ENCODE results near the gene FAM199X. TPM values are rescaled to one million over a fixed set of nuclear protein-coding genes. Genes with fewer than 3 reads are reported as not detected.

The FAM199X gene
- total RNA-seq, 2 donors from 2014 or later = 22.2 to 28.5 TPM

DNA sequence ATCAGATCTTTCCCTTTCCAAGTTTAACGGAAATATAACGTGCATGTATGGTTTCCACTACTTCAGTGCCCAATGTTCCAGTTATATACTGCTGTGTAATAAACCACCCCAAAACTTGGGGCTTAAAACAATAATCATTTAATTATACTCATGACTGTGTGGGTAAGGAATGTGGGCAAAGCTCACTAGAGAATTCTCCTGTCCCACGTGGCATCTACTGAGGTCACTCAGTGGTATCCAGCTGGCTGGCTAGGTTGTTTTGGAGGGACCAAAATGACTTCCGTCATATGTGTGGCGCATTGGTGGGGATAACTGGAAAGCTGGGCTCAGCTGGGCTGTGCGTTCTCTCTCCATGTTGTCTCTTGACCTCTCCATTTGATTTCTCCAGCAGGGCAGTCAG, 35.4 kb upstream of the FAM199X start:
- Histone ChIP-seq H3K27ac (no peak overlapping the region), H3K27me3 (replicated peaks; ENCODE audit: insufficient read depth) (no peaks in the 10 kb centered on the region), H3K36me3 (no peaks in the 10 kb centered on the region), H3K9me3 (no peaks in the 10 kb centered on the region), H3K4me1 (replicated peaks) (no peaks in the 10 kb centered on the region), H3K4me3 (no peak overlapping the region)
- intact Hi-C loops (cut with DNase I) = loop anchor here (10.0 kb wide), 1 partner anchor 436 kb away; no protein-coding TSS in a partner anchor
- DNase-seq (ENCODE audit: low spot score) = no peak
- WGBS = 96% methylated on average over 6 of the region's 6 CpGs
- TF ChIP-seq POLR2AphosphoS5 (IDR thresholded peaks at IDR 0.05) (no peak), POLR2A (IDR thresholded peaks at IDR 0.05) (no peak)
- TF ChIP-seq, protein P1, sequence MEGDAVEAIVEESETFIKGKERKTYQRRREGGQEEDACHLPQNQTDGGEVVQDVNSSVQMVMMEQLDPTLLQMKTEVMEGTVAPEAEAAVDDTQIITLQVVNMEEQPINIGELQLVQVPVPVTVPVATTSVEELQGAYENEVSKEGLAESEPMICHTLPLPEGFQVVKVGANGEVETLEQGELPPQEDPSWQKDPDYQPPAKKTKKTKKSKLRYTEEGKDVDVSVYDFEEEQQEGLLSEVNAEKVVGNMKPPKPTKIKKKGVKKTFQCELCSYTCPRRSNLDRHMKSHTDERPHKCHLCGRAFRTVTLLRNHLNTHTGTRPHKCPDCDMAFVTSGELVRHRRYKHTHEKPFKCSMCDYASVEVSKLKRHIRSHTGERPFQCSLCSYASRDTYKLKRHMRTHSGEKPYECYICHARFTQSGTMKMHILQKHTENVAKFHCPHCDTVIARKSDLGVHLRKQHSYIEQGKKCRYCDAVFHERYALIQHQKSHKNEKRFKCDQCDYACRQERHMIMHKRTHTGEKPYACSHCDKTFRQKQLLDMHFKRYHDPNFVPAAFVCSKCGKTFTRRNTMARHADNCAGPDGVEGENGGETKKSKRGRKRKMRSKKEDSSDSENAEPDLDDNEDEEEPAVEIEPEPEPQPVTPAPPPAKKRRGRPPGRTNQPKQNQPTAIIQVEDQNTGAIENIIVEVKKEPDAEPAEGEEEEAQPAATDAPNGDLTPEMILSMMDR (IDR thresholded peaks at IDR 0.05) = no peak

DNA sequence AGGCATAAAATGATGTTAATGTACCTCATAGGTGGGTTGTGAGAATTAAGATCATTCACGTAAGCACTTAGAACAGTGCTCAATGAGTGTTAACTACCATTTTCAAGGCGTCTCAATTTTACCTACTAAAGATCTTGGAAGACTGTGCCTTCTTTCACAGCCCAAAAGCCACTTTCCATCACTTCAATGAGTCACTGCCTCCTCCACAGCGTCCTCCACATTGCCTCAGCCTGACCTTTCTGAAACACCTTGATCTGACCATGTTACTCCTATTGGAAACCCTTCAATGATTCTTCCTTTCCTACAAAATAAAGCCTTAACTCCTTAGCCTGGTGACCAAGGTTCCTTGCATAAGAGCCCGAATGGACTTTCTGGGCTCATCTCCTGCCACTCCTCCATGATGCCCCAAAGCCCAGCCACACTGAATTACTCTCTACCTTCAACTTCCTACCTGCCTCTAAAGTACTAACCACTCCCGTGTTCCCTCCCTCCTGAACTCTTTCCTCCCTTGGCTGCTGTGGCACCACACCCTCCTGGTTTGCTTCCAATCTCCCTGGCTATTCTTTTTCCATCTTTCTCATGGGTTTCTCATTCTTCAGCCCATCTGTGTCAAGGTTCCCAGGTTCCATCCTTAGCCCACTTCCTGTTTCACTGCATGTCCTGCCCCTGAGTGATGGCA, 31.5 kb upstream of the FAM199X start:
- DNase-seq (ENCODE audit: low spot score) = no peak
- Histone ChIP-seq H3K4me3 (no peak overlapping the region), H3K27ac (no peak overlapping the region), H3K27me3 (replicated peaks; ENCODE audit: insufficient read depth) (no peaks in the 10 kb centered on the region), H3K4me1 (replicated peaks) (no peaks in the 10 kb centered on the region), H3K36me3 (no peaks in the 10 kb centered on the region), H3K9me3 (no peaks in the 10 kb centered on the region)
- intact Hi-C loops (cut with DNase I) = loop anchor here (10.0 kb wide), 1 partner anchor 440 kb away; no protein-coding TSS in a partner anchor
- WGBS = 84% methylated on average over 5 of the region's 5 CpGs
- TF ChIP-seq POLR2AphosphoS5 (IDR thresholded peaks at IDR 0.05) (no peak), POLR2A (IDR thresholded peaks at IDR 0.05) (no peak)
- TF ChIP-seq, protein P1 (IDR thresholded peaks at IDR 0.05) = no peak

DNA sequence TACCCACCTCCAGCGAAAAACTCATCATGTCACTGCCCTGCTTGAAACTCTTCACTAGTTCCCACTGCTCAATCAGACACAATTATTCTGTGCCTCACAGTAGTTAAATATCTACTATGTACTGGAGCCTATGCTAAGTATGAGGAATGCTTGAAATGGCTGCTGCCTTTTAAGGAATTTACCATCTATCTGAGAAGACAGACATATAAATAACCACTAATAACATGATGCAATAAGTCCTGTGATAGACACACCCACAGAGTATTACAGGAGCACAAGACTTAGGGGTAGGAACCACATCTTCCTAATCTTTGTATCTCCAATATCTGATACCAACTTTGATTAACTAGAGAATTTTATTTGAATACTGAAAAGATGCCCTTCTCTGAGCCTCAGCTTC, 30.6 kb upstream of the FAM199X start:
- TF ChIP-seq, protein P1 (IDR thresholded peaks at IDR 0.05) = no peak
- no peak for TF ChIP-seq POLR2A (IDR thresholded peaks at IDR 0.05)
- no peak for TF ChIP-seq POLR2AphosphoS5 (IDR thresholded peaks at IDR 0.05)
- no peaks in the 10 kb centered on the region for H3K9me3 ChIP-seq
- intact Hi-C loops (cut with DNase I) = loop anchor here (2.0 to 10.0 kb wide), 2 partner anchors 37 to 441 kb away; no protein-coding TSS in a partner anchor
- H3K27ac ChIP-seq = no peak overlapping the region
- 92% methylated on average over 1 of the region's 1 CpG for WGBS
- no peaks in the 10 kb centered on the region for H3K36me3 ChIP-seq
- no peak overlapping the region for H3K4me3 ChIP-seq
- H3K4me1 ChIP-seq (replicated peaks) = no peaks in the 10 kb centered on the region
- DNase-seq (ENCODE audit: low spot score) = no peak
- no peaks in the 10 kb centered on the region for H3K27me3 ChIP-seq (replicated peaks; ENCODE audit: insufficient read depth)

DNA sequence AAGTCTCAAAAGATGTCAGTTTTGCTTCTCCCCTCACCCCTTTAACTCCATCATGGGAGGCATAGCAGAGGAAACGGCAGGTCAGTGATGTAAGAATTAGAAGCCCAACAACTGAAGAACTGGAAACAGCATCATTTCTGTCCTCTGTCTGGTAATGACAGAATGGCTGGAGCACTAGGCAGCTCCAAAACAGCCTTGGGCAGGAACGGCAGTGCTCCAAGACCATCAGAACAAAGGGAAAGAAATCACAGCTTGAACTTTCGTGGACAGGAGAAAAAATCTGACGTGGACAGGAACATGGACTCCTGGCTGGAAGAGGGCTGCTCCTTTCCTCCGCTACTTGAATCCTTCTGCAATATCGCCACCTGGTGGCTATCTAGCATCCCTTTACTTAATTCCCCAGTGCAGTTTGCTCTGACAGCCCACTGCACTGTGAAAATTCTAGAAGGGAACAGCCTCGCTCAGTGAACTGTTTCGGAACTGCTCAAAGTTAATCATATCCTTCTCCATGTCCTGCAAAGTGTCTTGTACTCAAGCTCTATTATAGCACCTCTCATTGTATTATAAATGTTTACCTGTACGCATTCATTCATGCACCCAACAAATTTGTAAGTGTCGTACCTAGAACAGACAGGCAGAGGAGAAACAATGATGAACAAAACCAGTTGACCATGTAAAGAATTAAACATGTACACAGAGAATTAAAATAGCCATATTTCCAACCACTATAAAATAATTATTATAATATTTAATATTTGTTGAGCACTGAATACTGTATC, 29.8 kb upstream of the FAM199X start:
- intact Hi-C loops (cut with DNase I) = loop anchor here (2.0 to 10.0 kb wide), 2 partner anchors 38 to 442 kb away; no protein-coding TSS in a partner anchor
- Histone ChIP-seq H3K4me3 (peak overlapping the region in 1 of 2 donors; percentile 22), H3K9me3 (no peaks in the 10 kb centered on the region), H3K27me3 (replicated peaks; ENCODE audit: insufficient read depth) (no peaks in the 10 kb centered on the region), H3K27ac (no peak overlapping the region), H3K4me1 (replicated peaks) (no peaks in the 10 kb centered on the region), H3K36me3 (no peaks in the 10 kb centered on the region)
- 17% methylated on average over 10 of the region's 10 CpGs for WGBS
- peak; percentile 70 for DNase-seq (ENCODE audit: low spot score)
- TF ChIP-seq POLR2A (IDR thresholded peaks at IDR 0.05) = no peak
- TF ChIP-seq, protein P1 (IDR thresholded peaks at IDR 0.05) = peak; percentile 28 to 64 (median 58)
- TF ChIP-seq POLR2AphosphoS5 (IDR thresholded peaks at IDR 0.05) = peak; percentile 17
